Neutrophil (primary cell): Measurements from ENCODE around the gene DYDC1.

ENCODE experiments used
- H3K27ac ChIP-seq: fragments of 200-600 bp; sonication (generic); 2 replicates; pipeline ENCODE4 v1.5.1; 2016; ENCODE audit warnings: mild to moderate bottlenecking, moderate library complexity
- H3K27me3 ChIP-seq: fragments of 200-600 bp; sonication (generic); 2 replicates; pipeline ENCODE4 v1.6.0; 2016; ENCODE audit warnings: mild to moderate bottlenecking
- H3K36me3 ChIP-seq: fragments of 200-600 bp; sonication (generic); 2 replicates; pipeline ENCODE4 v1.5.1; 2017
- H3K4me1 ChIP-seq, 2 experiments: fragments of 200-600 bp in 1 of 2; sonication (generic) in 1 of 2; 1 replicate in 1 of 2; 2 replicates in 1 of 2; pipeline versions ENCODE4 v1.5.1 to v1.6.1; 2013 to 2016; ENCODE audit warnings: low read depth in 1 of 2, low read length in 1 of 2, mild to moderate bottlenecking in 1 of 2, moderate library complexity in 1 of 2; ENCODE audit not compliant: control insufficient read depth in 1 of 2, insufficient read depth in 1 of 2
- H3K4me3 ChIP-seq, 2 experiments: fragments of 200-600 bp in 1 of 2; sonication (generic) in 1 of 2; 1 replicate in 1 of 2; 2 replicates in 1 of 2; pipeline ENCODE4 v1.5.1; 2013 to 2016; ENCODE audit warnings: low read depth in 1 of 2, low read length in 1 of 2, mild to moderate bottlenecking in 1 of 2, moderate library complexity in 1 of 2
- H3K9me3 ChIP-seq: fragments of 200-600 bp; sonication (generic); 2 replicates; pipeline ENCODE4 v1.5.1; 2016
- CTCF ChIP-seq: fragments of 200-600 bp; sonication (generic); IDR thresholded peaks from 2 replicates; pipeline ENCODE4 v1.5.1; 2016; ENCODE audit warnings: antibody characterized with exemption

Gene DYDC1

GRCh38 chr10:80357851-80358125, 1.2 kb upstream of the DYDC1 start:
- H3K4me3 ChIP-seq, result no peak overlapping the region
- H3K27me3 ChIP-seq, result peaks cover 45% of the 10 kb centered on the region
- no peak for TF ChIP-seq CTCF
- no peaks in the 10 kb centered on the region for H3K36me3 ChIP-seq
- peaks cover 4 to 10% of the 10 kb centered on the region in 2 experiments for H3K4me1 ChIP-seq
- H3K9me3 ChIP-seq, result no peaks in the 10 kb centered on the region
- no peak overlapping the region for H3K27ac ChIP-seq

GRCh38 chr10:80356989-80357850, 665 bp upstream of the DYDC1 start:
- no peak for TF ChIP-seq CTCF
- H3K4me3 ChIP-seq, result peak overlapping the region in 1 of 2 experiments; percentile 32

GRCh38 chr10:80351220-80351619, 5.3 kb downstream of the DYDC1 start:
- Histone ChIP-seq H3K36me3 (no peaks in the 10 kb centered on the region), H3K27me3 (peaks cover 19% of the 10 kb centered on the region), H3K4me3 (no peak overlapping the region), H3K9me3 (no peaks in the 10 kb centered on the region), H3K27ac (no peak overlapping the region), H3K4me1 (no peaks in the 10 kb centered on the region)
- no peak for TF ChIP-seq CTCF

More at GRCh38 chr10:80356989-80357850, 665 bp upstream of the DYDC1 start:
- H3K27me3 ChIP-seq, result peaks cover 45% of the 10 kb centered on the region
- no peak overlapping the region for H3K27ac ChIP-seq
- H3K4me1 ChIP-seq, result peaks cover 4 to 10% of the 10 kb centered on the region in 2 experiments
- H3K36me3 ChIP-seq, result no peaks in the 10 kb centered on the region
- no peaks in the 10 kb centered on the region for H3K9me3 ChIP-seq

- no peak for TF ChIP-seq CTCF
- no peaks in the 10 kb centered on the region for H3K4me1 ChIP-seq
- no peaks in the 10 kb centered on the region for H3K9me3 ChIP-seq
- H3K27me3 ChIP-seq, result peaks cover 9% of the 10 kb centered on the region
- no peak overlapping the region for H3K27ac ChIP-seq
- H3K36me3 ChIP-seq, result no peaks in the 10 kb centered on the region
- H3K4me3 ChIP-seq, result no peak overlapping the region
These were observed 6.3 kb downstream of the DYDC1 start for GRCh38 chr10:80350251-80350650.

GRCh38 chr10:80344912-80345311, 11.6 kb downstream of the DYDC1 start:
- Histone ChIP-seq H3K27ac (no peak overlapping the region), H3K9me3 (no peaks in the 10 kb centered on the region)
- TF ChIP-seq CTCF, result no peak

More at GRCh38 chr10:80344912-80345311, 11.6 kb downstream of the DYDC1 start:
- no peaks in the 10 kb centered on the region for H3K4me1 ChIP-seq
- H3K27me3 ChIP-seq, result no peaks in the 10 kb centered on the region
- no peak overlapping the region for H3K4me3 ChIP-seq
- no peaks in the 10 kb centered on the region for H3K36me3 ChIP-seq
